ENCODE data around the gene HDHD3. TPM values are rescaled to one million over a fixed set of nuclear protein-coding genes. Genes with fewer than 3 reads are reported as not detected.

HDHD3 gene
- total RNA-seq, 4 donors from 2014 or later = 37.1 to 67.7 (median 53.0) TPM

DNA sequence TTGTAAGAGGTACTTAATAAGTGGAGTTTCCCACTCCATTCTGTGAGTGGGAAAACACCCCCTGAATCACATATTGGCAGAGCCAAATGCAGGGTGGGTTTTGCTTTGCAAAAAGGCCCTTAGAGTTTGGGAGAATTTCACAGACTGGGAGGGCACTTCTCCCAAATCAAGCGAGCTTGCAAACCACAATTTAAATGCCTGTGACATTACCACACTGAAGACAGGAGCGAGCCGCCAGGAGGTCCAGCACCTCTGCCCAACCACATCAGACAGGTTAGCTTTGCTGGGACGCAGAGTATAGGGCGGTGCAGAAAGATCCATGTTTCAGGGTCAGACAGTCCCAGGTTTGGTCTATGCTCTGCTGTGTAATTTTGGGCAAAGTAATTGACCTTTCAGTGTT lies 22.0 kb upstream of the HDHD3 start:
- Histone ChIP-seq H3K27me3 (no peaks in the 10 kb centered on the region), H3K9me3 (no peaks in the 10 kb centered on the region), H3K4me1 (peaks cover 13 to 35% of the 10 kb centered on the region in 2 donors), H3K36me3 (no peaks in the 10 kb centered on the region), H3K27ac (peak overlapping the region in 1 of 3 donors; percentile 38), H3K4me3 (replicated peaks in 1 of 3) (no peak overlapping the region)
- 92 to 95% methylated on average over 5 of the region's 5 CpGs for WGBS, 2 donors
- no peak for DNase-seq
- intact Hi-C loops (cut with DNase I) = no loop called here
- TF ChIP-seq CTCF (IDR thresholded peaks at IDR 0.05) (no peak), POLR2A (IDR thresholded peaks at IDR 0.05) (no peak)

DNA sequence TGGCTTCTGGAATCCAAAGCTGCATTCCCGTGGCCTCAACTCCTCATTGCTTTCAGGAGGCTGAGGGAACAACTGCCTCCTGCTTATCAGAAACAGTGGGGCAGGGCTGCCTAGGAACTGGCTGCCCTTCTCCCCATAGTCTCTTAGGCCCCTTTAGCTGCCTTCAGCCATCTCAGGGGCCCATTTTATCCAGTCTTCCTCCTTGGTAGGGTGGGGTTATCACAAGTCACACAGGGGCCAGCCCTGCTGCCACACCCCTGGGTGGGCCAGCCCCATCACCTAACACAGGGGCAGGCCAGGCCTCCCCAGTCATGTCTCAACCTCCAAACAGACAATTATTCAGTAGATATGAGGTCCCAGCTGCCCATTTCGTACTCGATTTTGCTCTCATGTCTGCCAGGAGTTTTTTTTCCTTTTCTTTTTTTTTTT lies 20.4 kb upstream of the HDHD3 start:
- DNase-seq = no peak
- Histone ChIP-seq H3K4me1 (peaks cover 13 to 35% of the 10 kb centered on the region in 2 donors), H3K4me3 (replicated peaks in 1 of 3) (no peak overlapping the region), H3K27ac (peak overlapping the region in 1 of 3 donors; percentile 38), H3K9me3 (no peaks in the 10 kb centered on the region), H3K27me3 (no peaks in the 10 kb centered on the region), H3K36me3 (no peaks in the 10 kb centered on the region)
- WGBS, 2 donors = 87% methylated on average over 3 of the region's 3 CpGs
- TF ChIP-seq CTCF (IDR thresholded peaks at IDR 0.05) = no peak
- no peak for TF ChIP-seq POLR2A (IDR thresholded peaks at IDR 0.05)
- intact Hi-C loops (cut with DNase I) = no loop called here

DNA sequence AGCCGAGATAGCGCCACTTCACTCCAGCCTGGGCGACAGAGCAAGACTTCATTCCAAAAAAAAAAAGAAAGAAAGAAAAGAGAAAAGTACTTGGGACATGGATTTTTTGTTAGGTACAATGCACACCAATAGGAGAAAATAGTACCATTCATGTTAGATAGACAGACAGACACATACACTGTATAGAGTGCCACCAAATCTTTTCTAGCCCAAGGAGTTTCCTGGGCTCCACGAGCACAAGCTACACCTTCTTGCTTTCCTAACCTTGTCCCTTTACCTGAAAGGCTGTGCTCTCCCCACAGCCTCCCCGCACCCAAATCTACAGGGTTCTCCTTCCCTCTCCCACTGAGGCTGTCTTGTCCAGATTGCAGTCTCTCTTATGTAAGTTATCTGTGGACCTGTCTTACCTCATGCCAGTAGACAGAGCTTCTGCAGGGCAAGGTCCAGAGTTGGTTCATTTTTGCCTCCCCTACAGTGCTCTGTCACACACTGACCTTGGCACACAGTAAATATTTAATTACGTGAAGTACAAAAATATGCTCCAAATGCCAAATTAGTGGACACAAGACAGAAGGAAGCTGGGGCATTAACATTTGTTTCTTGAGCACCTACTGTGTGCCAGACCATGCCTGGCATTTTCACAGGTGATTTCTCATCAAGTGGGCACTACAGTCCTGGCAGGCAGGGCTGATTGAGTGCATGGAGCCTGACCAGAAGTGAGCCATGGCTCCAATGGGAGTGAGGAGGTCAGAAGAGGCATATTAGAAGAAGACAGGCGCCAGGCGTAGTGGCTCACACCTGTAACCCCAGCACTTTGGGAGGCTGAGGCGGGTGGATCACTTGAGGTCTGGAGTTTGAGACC lies 18.4 kb upstream of the HDHD3 start:
- Histone ChIP-seq H3K27me3 (no peaks in the 10 kb centered on the region), H3K4me3 (replicated peaks in 1 of 3) (no peak overlapping the region), H3K9me3 (no peaks in the 10 kb centered on the region), H3K27ac (no peak overlapping the region), H3K4me1 (peaks cover 9 to 24% of the 10 kb centered on the region in 2 donors), H3K36me3 (peaks cover 14 to 17% of the 10 kb centered on the region in 2 donors)
- peak in 1 of 2 donors; percentile 17 for DNase-seq
- TF ChIP-seq CTCF (IDR thresholded peaks at IDR 0.05) (no peak), POLR2A (IDR thresholded peaks at IDR 0.05) (no peak)
- WGBS, 2 donors = 96% methylated on average over 9 of the region's 9 CpGs
- intact Hi-C loops (cut with DNase I) = no loop called here

DNA sequence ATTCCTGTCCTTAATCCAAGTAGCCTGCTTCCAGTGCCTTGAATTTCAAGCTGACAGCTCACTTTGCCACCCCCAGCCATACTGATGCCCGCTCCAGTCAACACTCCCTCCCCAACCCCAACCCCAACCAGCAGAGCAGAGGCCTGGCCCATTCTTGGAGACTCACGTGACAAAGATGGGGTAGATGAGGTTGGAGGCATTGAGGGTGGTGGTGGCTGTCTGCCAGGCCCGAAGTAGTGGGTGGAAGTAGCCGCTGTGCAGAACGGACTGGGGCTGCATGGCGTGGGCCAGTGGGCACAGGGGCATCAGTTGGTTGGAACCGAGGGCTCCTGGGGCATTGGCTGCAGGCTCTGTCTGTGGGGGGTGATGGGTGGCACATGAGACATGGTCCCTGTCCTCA lies 16.5 kb upstream of the HDHD3 start:
- no peak overlapping the region for H3K27ac ChIP-seq
- H3K4me3 ChIP-seq (replicated peaks in 1 of 3) = no peak overlapping the region
- peaks cover 0 to 6% of the 10 kb centered on the region in 2 donors for H3K4me1 ChIP-seq
- intact Hi-C loops (cut with DNase I) = no loop called here
- H3K36me3 ChIP-seq = peaks cover 28 to 35% of the 10 kb centered on the region in 2 donors
- TF ChIP-seq POLR2A (IDR thresholded peaks at IDR 0.05) (no peak), CTCF (IDR thresholded peaks at IDR 0.05) (no peak)
- WGBS, 2 donors = 91 to 96% methylated on average over 7 of the region's 7 CpGs
- H3K9me3 ChIP-seq = no peaks in the 10 kb centered on the region
- DNase-seq = no peak
- H3K27me3 ChIP-seq = no peaks in the 10 kb centered on the region

DNA sequence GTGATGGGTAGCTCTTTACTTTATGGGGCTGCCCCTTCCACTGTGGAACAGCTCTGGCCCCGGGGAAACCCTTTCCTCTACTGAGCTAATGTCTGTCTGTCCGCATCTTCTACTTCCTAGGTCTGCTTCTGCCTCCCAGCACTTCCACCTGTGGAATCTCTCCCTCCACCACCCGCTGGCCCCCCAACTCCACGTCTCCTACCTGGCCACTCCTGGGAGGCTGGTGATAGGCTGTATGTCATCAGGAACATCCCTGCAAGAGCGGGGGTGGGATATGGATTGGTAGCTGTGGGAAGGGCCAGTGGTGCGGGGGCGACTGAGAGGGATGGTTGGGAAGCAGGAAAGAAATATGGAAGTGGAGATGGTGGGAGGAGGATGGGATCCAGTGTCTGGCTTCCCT lies 15.1 kb upstream of the HDHD3 start:
- TF ChIP-seq POLR2A (IDR thresholded peaks at IDR 0.05) = no peak
- TF ChIP-seq CTCF (IDR thresholded peaks at IDR 0.05) = no peak
- Histone ChIP-seq H3K36me3 (peaks cover 35 to 41% of the 10 kb centered on the region in 2 donors), H3K9me3 (no peaks in the 10 kb centered on the region), H3K4me1 (no peaks in the 10 kb centered on the region), H3K27me3 (no peaks in the 10 kb centered on the region), H3K4me3 (replicated peaks in 1 of 3) (no peak overlapping the region), H3K27ac (no peak overlapping the region)
- 92 to 93% methylated on average over 7 of the region's 7 CpGs for WGBS, 2 donors
- intact Hi-C loops (cut with DNase I) = no loop called here
- no peak for DNase-seq

All from thyroid gland (tissue), 4 donors.